Osteoblast (primary cell): ENCODE measurements around the gene SQSTM1. TPM values are rescaled to one million over a fixed set of nuclear protein-coding genes. Genes with fewer than 3 reads are reported as not detected.

ENCODE experiments used
- DNase-seq: peaks from one replicate; pipeline ENCODE4 v3.0.0; 2011; ENCODE audit warnings: low spot score, mixed read lengths; ENCODE audit not compliant: insufficient read length; ENCODE audit errors: missing footprints
- H2AFZ ChIP-seq: 2 replicates; pipeline ENCODE4 v1.6.0; 2011; ENCODE audit warnings: mild to moderate bottlenecking, low read length
- H3K27ac ChIP-seq: 2 replicates; pipeline ENCODE4 v1.5.1; 2011; ENCODE audit warnings: mild to moderate bottlenecking, low read depth, low read length, moderate library complexity
- H3K27me3 ChIP-seq: 2 replicates; pipeline ENCODE4 v1.6.0; 2012; ENCODE audit warnings: mild to moderate bottlenecking, control low read depth, inconsistent platforms, low read length, moderate library complexity; ENCODE audit not compliant: insufficient read depth
- H3K36me3 ChIP-seq: 2 replicates; pipeline ENCODE4 v1.5.1; 2011; ENCODE audit warnings: mild to moderate bottlenecking, low read length, control low read depth, moderate library complexity; ENCODE audit not compliant: insufficient read depth
- H3K4me1 ChIP-seq: 2 replicates; pipeline ENCODE4 v1.5.1; 2011; ENCODE audit warnings: mild to moderate bottlenecking, low read length, control low read depth, moderate library complexity; ENCODE audit not compliant: insufficient read depth
- H3K4me2 ChIP-seq: 2 replicates; pipeline ENCODE4 v1.6.0; 2011; ENCODE audit warnings: mild to moderate bottlenecking, low read length; ENCODE audit not compliant: insufficient read depth
- H3K4me3 ChIP-seq: fragments of 200-600 bp; sonication (generic); 3 replicates; pipeline ENCODE4 v1.5.1; 2012; ENCODE audit warnings: mild to moderate bottlenecking, low read length, inconsistent platforms; ENCODE audit not compliant: insufficient read depth
- H3K79me2 ChIP-seq: 2 replicates; pipeline ENCODE4 v1.6.0; 2012; ENCODE audit warnings: mild to moderate bottlenecking, low read length, control low read depth, inconsistent platforms; ENCODE audit not compliant: insufficient read depth
- H3K9me3 ChIP-seq: 2 replicates; pipeline ENCODE4 v1.5.1; 2011; ENCODE audit warnings: low read depth, low read length, control low read depth
- H4K20me1 ChIP-seq: 2 replicates; pipeline ENCODE4 v1.6.0; 2012; ENCODE audit warnings: mild to moderate bottlenecking, low read length, control low read depth; ENCODE audit not compliant: insufficient read depth
- total RNA-seq: library from RNA; depleted of rRNA; stranded (reverse); fragments of >200 nt; gene quantifications from 2 replicates; pipeline ENCODE4 v1.2.3, GENCODE V29; 2012
- TF ChIP-seq, protein P1 (sequence below): IDR thresholded peaks from 2 replicates; pipeline ENCODE4 v1.5.1; 2011; ENCODE audit warnings: mild to moderate bottlenecking, low read depth, low read length, moderate library complexity; ENCODE audit errors: extremely low read depth

The SQSTM1 gene
- total RNA-seq, 1 donor: 992 TPM

GRCh38 chr5:179827680-179828079 is 7.0 kb downstream of the SQSTM1 start:
- peaks cover 95% of the 10 kb centered on the region for H3K36me3 ChIP-seq

DNA sequence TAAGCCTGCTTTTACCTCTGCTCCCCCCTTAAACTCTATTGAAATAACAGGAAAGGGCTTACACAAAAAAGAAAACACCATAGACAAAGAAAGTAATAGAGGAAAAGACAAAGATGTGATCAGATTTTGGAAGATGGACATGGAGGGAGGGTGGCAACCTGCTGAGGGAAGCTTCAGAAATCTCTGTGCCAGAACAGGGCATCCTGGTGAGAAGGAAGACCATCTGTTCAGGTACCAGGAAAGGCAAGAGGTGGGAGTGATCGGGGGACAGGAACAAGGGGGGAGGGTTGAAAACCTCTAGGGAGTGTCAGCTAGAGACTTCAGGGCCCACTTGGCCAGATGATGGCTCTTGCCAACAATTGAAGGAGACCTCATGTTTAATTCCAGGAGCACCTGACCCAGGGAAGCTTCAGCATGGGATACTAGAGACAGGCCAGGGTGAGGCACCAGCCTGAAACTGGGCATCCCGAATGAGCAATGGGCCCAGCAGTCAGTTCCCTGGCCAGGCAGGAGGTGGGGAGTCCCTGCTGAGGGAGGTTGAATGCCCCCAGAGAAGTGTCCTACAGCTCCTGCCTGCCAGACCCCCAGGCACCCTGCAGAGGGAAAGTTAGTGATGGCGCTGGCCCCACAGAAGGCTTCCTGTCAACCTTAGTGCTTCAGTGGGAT is 8.2 kb downstream of the SQSTM1 start:
- Histone ChIP-seq H3K9me3 (no peaks in the 10 kb centered on the region), H3K27ac (no peak overlapping the region), H3K4me3 (no peak overlapping the region), H3K4me2 (no peak overlapping the region), H4K20me1 (peaks cover 72% of the 10 kb centered on the region), H3K79me2 (peaks cover 65% of the 10 kb centered on the region), H3K27me3 (no peaks in the 10 kb centered on the region), H2AFZ (no peak overlapping the region), H3K4me1 (no peaks in the 10 kb centered on the region), H3K36me3 (peaks cover 96% of the 10 kb centered on the region)
- DNase-seq: peak; percentile 23
- TF ChIP-seq, protein P1, sequence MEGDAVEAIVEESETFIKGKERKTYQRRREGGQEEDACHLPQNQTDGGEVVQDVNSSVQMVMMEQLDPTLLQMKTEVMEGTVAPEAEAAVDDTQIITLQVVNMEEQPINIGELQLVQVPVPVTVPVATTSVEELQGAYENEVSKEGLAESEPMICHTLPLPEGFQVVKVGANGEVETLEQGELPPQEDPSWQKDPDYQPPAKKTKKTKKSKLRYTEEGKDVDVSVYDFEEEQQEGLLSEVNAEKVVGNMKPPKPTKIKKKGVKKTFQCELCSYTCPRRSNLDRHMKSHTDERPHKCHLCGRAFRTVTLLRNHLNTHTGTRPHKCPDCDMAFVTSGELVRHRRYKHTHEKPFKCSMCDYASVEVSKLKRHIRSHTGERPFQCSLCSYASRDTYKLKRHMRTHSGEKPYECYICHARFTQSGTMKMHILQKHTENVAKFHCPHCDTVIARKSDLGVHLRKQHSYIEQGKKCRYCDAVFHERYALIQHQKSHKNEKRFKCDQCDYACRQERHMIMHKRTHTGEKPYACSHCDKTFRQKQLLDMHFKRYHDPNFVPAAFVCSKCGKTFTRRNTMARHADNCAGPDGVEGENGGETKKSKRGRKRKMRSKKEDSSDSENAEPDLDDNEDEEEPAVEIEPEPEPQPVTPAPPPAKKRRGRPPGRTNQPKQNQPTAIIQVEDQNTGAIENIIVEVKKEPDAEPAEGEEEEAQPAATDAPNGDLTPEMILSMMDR: no peak

More at GRCh38 chr5:179827680-179828079, 7.0 kb downstream of the SQSTM1 start:
- H2AFZ ChIP-seq: no peak overlapping the region
- no peaks in the 10 kb centered on the region for H3K9me3 ChIP-seq
- no peaks in the 10 kb centered on the region for H3K27me3 ChIP-seq
- peak; percentile 95 for DNase-seq
- TF ChIP-seq, protein P1: no peak
- no peak overlapping the region for H3K4me3 ChIP-seq
- peak overlapping the region; percentile 9 for H3K27ac ChIP-seq
- peaks cover 75% of the 10 kb centered on the region for H3K79me2 ChIP-seq
- H3K4me2 ChIP-seq: no peak overlapping the region
- peaks cover 74% of the 10 kb centered on the region for H4K20me1 ChIP-seq
- peaks cover 4% of the 10 kb centered on the region for H3K4me1 ChIP-seq

GRCh38 chr5:179829732-179830435 is 9.2 kb downstream of the SQSTM1 start:
- Histone ChIP-seq H3K9me3 (no peaks in the 10 kb centered on the region), H3K4me3 (no peak overlapping the region), H3K79me2 (peaks cover 55% of the 10 kb centered on the region), H3K4me2 (no peak overlapping the region), H3K4me1 (no peaks in the 10 kb centered on the region), H2AFZ (no peak overlapping the region), H3K27me3 (no peaks in the 10 kb centered on the region), H4K20me1 (peaks cover 62% of the 10 kb centered on the region), H3K36me3 (peaks cover 89% of the 10 kb centered on the region), H3K27ac (no peak overlapping the region)
- peak; percentile 14 for DNase-seq
- TF ChIP-seq, protein P1: no peak

- Histone ChIP-seq H3K79me2 (peaks cover 45% of the 10 kb centered on the region), H4K20me1 (peaks cover 52% of the 10 kb centered on the region), H3K4me1 (no peaks in the 10 kb centered on the region), H3K9me3 (no peaks in the 10 kb centered on the region), H2AFZ (no peak overlapping the region), H3K27ac (no peak overlapping the region), H3K27me3 (no peaks in the 10 kb centered on the region), H3K4me2 (no peak overlapping the region), H3K36me3 (peaks cover 81% of the 10 kb centered on the region), H3K4me3 (no peak overlapping the region)
- peak; percentile 10 for DNase-seq
- TF ChIP-seq, protein P1: no peak
Observed at GRCh38 chr5:179830818-179831468, 10.2 kb downstream of the SQSTM1 start.
